K562 (cell line): ENCODE results near the gene DENND1A. TPM values are rescaled to one million over a fixed set of nuclear protein-coding genes. Genes with fewer than 3 reads are reported as not detected.

ENCODE experiments used
- ATAC-seq: fragments of 200-7000 bp; cut with Tn5 transposase; 3 replicates; pipeline ENCODE4 v1.9.1; 2020; ENCODE audit warnings: moderate library complexity
- BruUV-seq: library from RNA; stranded (reverse); fragments of 400-500 nt; replicated peaks from 2 replicates; lab custom pipeline; 2021; lab: Mats Ljungman, UMichigan
- CTCF ChIA-PET: fragments of 300-600 bp; formaldehyde crosslinking; extraction: SDS; loops from one replicate; lab custom pipeline; 2021; ENCODE audit warnings: low intra/inter-chr PET ratio; lab: Yijun Ruan, JAX
- POLR2A ChIA-PET: fragments of 300-600, 350-650 bp; sonication (Branson Sonifier 250); formaldehyde crosslinking; extraction: SDS; loops from one replicate; lab custom pipeline; 2021; ENCODE audit warnings: antibody characterized with exemption, inconsistent platforms; lab: Yijun Ruan, JAX
- DNase-seq, 4 experiments: peaks; one replicate each; pipeline versions ENCODE4 v3.0.0 to v3.0.0-alpha.2; 2011 to 2018; ENCODE audit warnings: low spot score in 3 of 4, mixed read lengths in 3 of 4; ENCODE audit errors: extremely low read depth in 1 of 4
- FAIRE-seq: peaks from 2 replicates; lab custom pipeline; 2011; peaks lifted over from hg19 to GRCh38; lab: Jason Lieb, UNC
- H2AFZ ChIP-seq: 2 replicates; pipeline ENCODE4 v1.6.0; 2011; ENCODE audit warnings: low read depth, low read length, control low read depth, inconsistent platforms
- H3K27ac ChIP-seq: fragments of 200-600 bp; 3 replicates; pipeline ENCODE4 v1.8.0; 2011; ENCODE audit warnings: low read depth, mild to moderate bottlenecking, control low read depth, inconsistent platforms, low read length, moderate library complexity, mixed read lengths; ENCODE audit errors: extremely low read depth
- H3K27me3 ChIP-seq, 2 experiments: fragments of 300-600 bp in 1 of 2; 2 replicates in 1 of 2; 3 replicates in 1 of 2; pipeline versions ENCODE4 v1.6.0 to v1.8.0; 2011; ENCODE audit warnings: inconsistent platforms in 2 of 2, low read length in 2 of 2, mild to moderate bottlenecking in 1 of 2, mixed read lengths in 1 of 2, moderate library complexity in 1 of 2; ENCODE audit not compliant: control insufficient read depth in 2 of 2, insufficient read depth in 2 of 2
- H3K36me3 ChIP-seq: fragments of 300-600 bp; 3 replicates; pipeline ENCODE4 v1.8.0; 2011; ENCODE audit warnings: mild to moderate bottlenecking, low read length, inconsistent platforms; ENCODE audit not compliant: control insufficient read depth, insufficient read depth
- H3K4me1 ChIP-seq, 2 experiments: fragments of 200-600 bp in 1 of 2; replicated peaks in 1 of 2; 2 replicates in 1 of 2; 3 replicates in 1 of 2; pipeline versions ENCODE4 v1.5.1 to v1.8.0; 2011; ENCODE audit warnings: inconsistent platforms in 2 of 2, low read length in 2 of 2, mild to moderate bottlenecking in 1 of 2, mixed read lengths in 1 of 2, moderate library complexity in 1 of 2; ENCODE audit not compliant: control insufficient read depth in 2 of 2, insufficient read depth in 2 of 2
- H3K4me2 ChIP-seq: 2 replicates; pipeline ENCODE4 v1.6.1; 2011; ENCODE audit warnings: low read length, control low read depth, inconsistent platforms, mixed read lengths; ENCODE audit not compliant: insufficient read depth
- H3K4me3 ChIP-seq: fragments of 200-600 bp; sonication (generic), shearing (Covaris generic); 2 replicates; pipeline ENCODE4 v1.5.1; 2016; ENCODE audit warnings: control low read depth, inconsistent platforms
- H3K79me2 ChIP-seq: fragments of 200-600 bp; 3 replicates; pipeline ENCODE4 v1.8.0; 2011; ENCODE audit warnings: low read length, inconsistent platforms; ENCODE audit not compliant: control insufficient read depth, insufficient read depth
- H3K9ac ChIP-seq, 2 experiments: 2 replicates each; pipeline versions ENCODE4 v1.6.0 to v1.6.1; 2011; ENCODE audit warnings: low read depth in 2 of 2, low read length in 2 of 2, control low read depth in 1 of 2, inconsistent platforms in 1 of 2, mild to moderate bottlenecking in 1 of 2, mixed read lengths in 1 of 2; ENCODE audit not compliant: insufficient read depth in 1 of 2
- H3K9me1 ChIP-seq: one replicate; pipeline ENCODE4 v1.6.0; 2011; ENCODE audit warnings: inconsistent platforms, mild to moderate bottlenecking, low read length, moderate library complexity; ENCODE audit not compliant: control insufficient read depth, insufficient read depth
- H3K9me3 ChIP-seq: replicated peaks from 2 replicates; pipeline ENCODE4 v1.5.1; 2011; ENCODE audit warnings: low read depth, low read length, inconsistent platforms; ENCODE audit not compliant: control insufficient read depth, insufficient read depth
- H4K20me1 ChIP-seq: replicated peaks from 2 replicates; pipeline ENCODE4 v1.6.1; 2011; ENCODE audit warnings: low read length, inconsistent platforms, mixed read lengths; ENCODE audit not compliant: control insufficient read depth, insufficient read depth
- BCOR ChIP-seq: fragments of 450-650 bp; IDR thresholded peaks from 2 replicates; pipeline ENCODE4 v1.6.1; 2016
- CBX3 ChIP-seq, 2 experiments: IDR thresholded peaks; 1 replicate in 1 of 2; 2 replicates in 1 of 2; pipeline ENCODE4 v1.6.1; 2012; ENCODE audit warnings: inconsistent platforms in 2 of 2, low read length in 2 of 2, borderline replicate concordance in 1 of 2, control low read depth in 1 of 2
- CHAMP1 ChIP-seq: fragments of 450-650 bp; IDR thresholded peaks from 2 replicates; pipeline ENCODE4 v1.6.1; 2016; ENCODE audit warnings: mild to moderate bottlenecking
- DEAF1 ChIP-seq: fragments of 450-650 bp; formaldehyde crosslinking; IDR thresholded peaks from 2 replicates; pipeline ENCODE4 v1.4.0; 2020; ENCODE audit warnings: mild to moderate bottlenecking, moderate library complexity
- HIVEP1 ChIP-seq: fragments of 250-450 bp; sonication (Bioruptor Pico); IDR thresholded peaks from 2 replicates; pipeline ENCODE4 v1.4.0; 2020; ENCODE audit warnings: mild to moderate bottlenecking
- HLTF ChIP-seq: fragments of 450-650 bp; IDR thresholded peaks from 2 replicates; pipeline ENCODE4 v1.6.1; 2016
- HNRNPK ChIP-seq: fragments of 200-400 bp; formaldehyde crosslinking; IDR thresholded peaks from one replicate; pipeline ENCODE4 v1.6.1; 2018; ENCODE audit warnings: mild to moderate bottlenecking, low read depth, low read length; ENCODE audit not compliant: poor library complexity, severe bottlenecking
- MCM5 ChIP-seq: fragments of 450-650 bp; IDR thresholded peaks from 2 replicates; pipeline ENCODE4 v1.6.1; 2016; ENCODE audit warnings: low read depth
- TAF15 ChIP-seq: fragments of 200-400 bp; formaldehyde crosslinking; IDR thresholded peaks from 2 replicates; pipeline ENCODE4 v1.6.1; 2017; ENCODE audit warnings: mild to moderate bottlenecking, low read depth, low read length, moderate library complexity
- TBP ChIP-seq: optimal IDR thresholded peaks from 2 replicates; pipeline ENCODE3; 2011; ENCODE audit warnings: low read depth, low read length, improper control_type of control experiment
- TCF7 ChIP-seq: sonication (generic); IDR thresholded peaks from 2 replicates; pipeline ENCODE4 v1.6.1; 2016; ENCODE audit warnings: antibody characterized with exemption, borderline replicate concordance
- TRIM28 ChIP-seq: fragments of 450-650 bp; IDR thresholded peaks from 2 replicates; pipeline ENCODE4 v1.6.1; 2017
- ZNF24 ChIP-seq: fragments of 450-650 bp; IDR thresholded peaks from 2 replicates; pipeline ENCODE4 v1.6.1; 2016
- ZNF316 ChIP-seq: fragments of 450-650 bp; IDR thresholded peaks from 2 replicates; pipeline ENCODE4 v1.6.1; 2016
- ZNF696 ChIP-seq: fragments of 250-450 bp; sonication (Bioruptor Pico); conservative IDR thresholded peaks from 2 replicates; pipeline ENCODE4 v1.4.0; 2020; ENCODE audit warnings: mild to moderate bottlenecking, moderate library complexity
- ZNF780A ChIP-seq: fragments of 250-450 bp; sonication (Bioruptor Pico); IDR thresholded peaks from 2 replicates; pipeline ENCODE4 v1.5.0; 2021; ENCODE audit warnings: mild to moderate bottlenecking
- WGBS: fragments of 100-300 bp; shearing (Covaris generic); methylation state at CpG from one replicate; pipeline ENCODE4 v1.1.6; 2016; ENCODE audit warnings: low coverage, mixed read lengths; ENCODE audit not compliant: insufficient coverage; ENCODE audit errors: missing lambda C conversion rate; 5-methylcytosine and 5-hydroxymethylcytosine counted together
- in situ Hi-C: fragments of 300-500 bp; cut with MboI; formaldehyde crosslinking; loops from 4 replicates; pipeline ENCODE4 v1.15.0; 2018; ENCODE audit warnings: inconsistent platforms, mixed read lengths
- intact Hi-C: fragments of 100-400 bp; cut with micrococcal nuclease; formaldehyde crosslinking; loops from 2 replicates; pipeline ENCODE4 v1.14.2; 2022
- polyA plus RNA-seq, 8 experiments: library from polyadenylated mRNA; depleted of rRNA in 4 of 8; stranded (reverse) in 5 of 8; unstranded in 3 of 8; fragments of >200 nt; fragmentation: Nextera tagmentation in 2 of 8; fragmentation: Illumina TruSeq in 1 of 8; extraction: Ambion mirVana in 2 of 8; extraction: Trizol in 1 of 8; gene quantifications; 2 replicates each; pipeline versions ENCODE4 v1.2.1 to v1.2.3, GENCODE V29; 2011 to 2014; ENCODE audit warnings: inconsistent platforms in 1 of 8, missing spikeins in 1 of 8
- total RNA-seq, 7 experiments: library from RNA; depleted of rRNA in 6 of 7; stranded (reverse); fragments of >200 nt in 6 of 7; fragmentation: Illumina TruSeq in 2 of 7; extraction: Trizol in 2 of 7; gene quantifications; 2 replicates each; pipeline versions ENCODE4 v1.2.1 to v1.2.3, GENCODE V29; 2011 to 2021; ENCODE audit warnings: low replicate concordance in 1 of 7

Gene DENND1A
- total and polyA plus RNA-seq, 9 of the 15 experiments (the other 6 are each of a cell fraction or from before 2014, with no cell fraction given): 7.6 to 29.5 (median 15.7) TPM

GRCh38 chr9:123336959-123337358, 593.0 kb downstream of the DENND1A start:
- POLR2A ChIA-PET: interaction anchor here (0.6 kb wide), 1 partner anchor 102 kb away, joined by 3 read pairs; no protein-coding TSS in a partner anchor
- intact Hi-C loops: loop anchor here (1.0 kb wide), 1 partner anchor 32 kb away; no protein-coding TSS in a partner anchor
- peaks cover 37 to 47% of the 10 kb centered on the region in 2 experiments for H3K4me1 ChIP-seq

GRCh38 chr9:123336449-123336848, 593.5 kb downstream of the DENND1A start:
- in situ Hi-C loops (no loop called here), intact Hi-C loops (loop anchor here (1.0 kb wide), 1 partner anchor 31 kb away; no protein-coding TSS in a partner anchor)
- FAIRE-seq (no peak), DNase-seq (peak in 1 of 4 experiments; percentile 44), ATAC-seq (no peak)
- POLR2A ChIA-PET: interaction anchor here (0.6 to 2.2 kb wide), 4 partner anchors 9 to 101 kb away, joined by 3 to 12 read pairs (median 3); no protein-coding TSS in a partner anchor
- no peaks in the 10 kb centered on the region for H3K9me1 ChIP-seq
- no peaks in the 10 kb centered on the region for H3K9me3 ChIP-seq
- CTCF ChIA-PET: no interaction called here
- WGBS: 28% methylated on average over 3 of the region's 3 CpGs
- BruUV-seq: no TSS peak
- no peak overlapping the region for H3K4me2 ChIP-seq
- H4K20me1 ChIP-seq: no peaks in the 10 kb centered on the region
- peaks cover 37 to 47% of the 10 kb centered on the region in 2 experiments for H3K4me1 ChIP-seq
- H3K27me3 ChIP-seq: no peaks in the 10 kb centered on the region
- H2AFZ ChIP-seq: no peak overlapping the region
- no peaks in the 10 kb centered on the region for H3K79me2 ChIP-seq
- no peak overlapping the region for H3K27ac ChIP-seq
- no peak overlapping the region for H3K9ac ChIP-seq
- no peak overlapping the region for H3K4me3 ChIP-seq
- no peaks in the 10 kb centered on the region for H3K36me3 ChIP-seq
- TF ChIP-seq TBP: no peak
- no peak for TF ChIP-seq TAF15
- no peak for TF ChIP-seq CHAMP1
- TF ChIP-seq HIVEP1 (CRISPR knock-in tag): no peak
- no peak for TF ChIP-seq TCF7
- no peak for TF ChIP-seq DEAF1
- no peak for TF ChIP-seq HNRNPK
- no peak for TF ChIP-seq ZNF780A (CRISPR knock-in tag)
- no peak for TF ChIP-seq HLTF

More at GRCh38 chr9:123336959-123337358, 593.0 kb downstream of the DENND1A start:
- Histone ChIP-seq H3K4me3 (no peak overlapping the region), H3K27ac (no peak overlapping the region), H3K27me3 (no peaks in the 10 kb centered on the region), H3K36me3 (no peaks in the 10 kb centered on the region), H2AFZ (no peak overlapping the region), H3K9ac (no peak overlapping the region), H4K20me1 (no peaks in the 10 kb centered on the region), H3K4me2 (no peak overlapping the region), H3K79me2 (no peaks in the 10 kb centered on the region)
- DNase-seq (no peak), ATAC-seq (no peak)
- in situ Hi-C loops: no loop called here
- peak; percentile 69 for TF ChIP-seq TRIM28
- no peak for TF ChIP-seq MCM5
- peak in 1 of 2 experiments; percentile 68; a peak in 1 of 3 replicates for TF ChIP-seq CBX3 (IDR thresholded peaks at IDR 0.05; ENCODE audit: borderline replicate concordance in 1 of 2, low read length in 2 of 2)
- TF ChIP-seq BCOR: peak; percentile 43; the same call in 1 of the 2 replicates
- TF ChIP-seq ZNF696 (CRISPR knock-in tag): no peak
- TF ChIP-seq ZNF316: peak; percentile 81
- peak; percentile 91 for TF ChIP-seq ZNF24
- TF ChIP-seq, all 486 proteins: peak for 5
- CTCF ChIA-PET: no interaction called here
- FAIRE-seq: no peak
- no peaks in the 10 kb centered on the region for H3K9me3 ChIP-seq
- H3K9me1 ChIP-seq: no peaks in the 10 kb centered on the region
- BruUV-seq: no TSS peak
